A673 (cell line): ENCODE data around the gene TREX2. TPM values are rescaled to one million over a fixed set of nuclear protein-coding genes. Genes with fewer than 3 reads are reported as not detected.
A peak's percentile ranks its signal among the peaks of the same experiment; 100 is the strongest.

ENCODE experiments used
- BruUV-seq: library from RNA; stranded (reverse); fragments of 400-500 nt; replicated peaks from 2 replicates; lab custom pipeline; 2021; lab: Mats Ljungman, UMichigan
- CTCF ChIA-PET: fragments of 300-600 bp; sonication (Branson Sonifier 250); formaldehyde crosslinking; loops from one replicate; lab custom pipeline; 2022; ENCODE audit warnings: antibody characterized with exemption; lab: Charles Lee
- POLR2A ChIA-PET: fragments of 300-600 bp; sonication (Branson Sonifier 250); formaldehyde crosslinking; loops from one replicate; lab custom pipeline; 2022; ENCODE audit warnings: antibody characterized with exemption; ENCODE audit not compliant: low non-redundant PET; lab: Charles Lee
- DNase-seq: peaks from one replicate; pipeline ENCODE4 v3.0.0-alpha.2; 2015; ENCODE audit warnings: low spot score
- H3K27ac ChIP-seq: fragments of 200-600 bp; sonication (generic); 2 replicates; pipeline ENCODE4 v1.5.1; 2016; ENCODE audit warnings: mixed run types, low read depth, mild to moderate bottlenecking, mixed read lengths, antibody characterized with exemption, low read length; ENCODE audit not compliant: poor library complexity, severe bottlenecking
- H3K27me3 ChIP-seq: fragments of 200-600 bp; sonication (generic); replicated peaks from 2 replicates; pipeline ENCODE4 v1.6.1; 2017; ENCODE audit warnings: mixed run types, low read depth, mild to moderate bottlenecking, mixed read lengths, antibody characterized with exemption, low read length; ENCODE audit not compliant: insufficient read depth, poor library complexity
- H3K36me3 ChIP-seq: fragments of 200-600 bp; sonication (generic); 2 replicates; pipeline ENCODE4 v1.6.1; 2016; ENCODE audit warnings: mixed run types, mild to moderate bottlenecking, mixed read lengths, antibody characterized with exemption, low read length; ENCODE audit not compliant: insufficient read depth, poor library complexity, severe bottlenecking
- H3K4me1 ChIP-seq: fragments of 200-600 bp; sonication (generic); 2 replicates; pipeline ENCODE4 v1.6.1; 2017; ENCODE audit warnings: mixed run types, mild to moderate bottlenecking, mixed read lengths, antibody characterized with exemption, low read length; ENCODE audit not compliant: insufficient read depth, poor library complexity, severe bottlenecking
- H3K4me3 ChIP-seq: fragments of 200-600 bp; sonication (generic); 2 replicates; pipeline ENCODE4 v1.5.1; 2016; ENCODE audit warnings: low read depth, mixed run types, mild to moderate bottlenecking, mixed read lengths, low read length; ENCODE audit not compliant: poor library complexity, severe bottlenecking
- H3K9me3 ChIP-seq: fragments of 200-600 bp; sonication (generic); 2 replicates; pipeline ENCODE4 v1.6.1; 2016; ENCODE audit warnings: mixed run types, low read depth, mild to moderate bottlenecking, mixed read lengths, antibody characterized with exemption, low read length; ENCODE audit not compliant: poor library complexity, severe bottlenecking
- CTCF ChIP-seq: fragments of 300-800, 200-600 bp; sonication (generic); conservative IDR thresholded peaks from 2 replicates; pipeline ENCODE4 v1.5.1; 2017; ENCODE audit warnings: low read depth, mild to moderate bottlenecking, antibody characterized with exemption, low read length, moderate library complexity, mixed read lengths
- EZH2 ChIP-seq: fragments of 200-600 bp; sonication (generic); IDR thresholded peaks from 2 replicates; pipeline ENCODE4 v1.6.1; 2017; ENCODE audit warnings: borderline replicate concordance, low read depth, mild to moderate bottlenecking, mixed read lengths, antibody characterized with exemption, low read length; ENCODE audit not compliant: poor library complexity, severe bottlenecking
- intact Hi-C: fragments of 100-400 bp; cut with micrococcal nuclease; formaldehyde crosslinking; loops from one replicate; pipeline ENCODE4 v1.10.0; 2022; ENCODE audit not compliant: unreplicated experiment
- total RNA-seq: library from RNA; stranded (reverse); gene quantifications from 2 replicates; pipeline ENCODE4 v1.2.3, GENCODE V29; 2021

TREX2 gene
- total RNA-seq, 1 experiment from 2014 or later: 0.77 TPM

GRCh38 chrX:153414856-153415510, 30.9 kb downstream of the TREX2 start:
- Histone ChIP-seq H3K27me3 (no peaks in the 10 kb centered on the region), H3K27ac (no peak overlapping the region), H3K4me1 (no peaks in the 10 kb centered on the region), H3K36me3 (no peaks in the 10 kb centered on the region), H3K4me3 (no peak overlapping the region), H3K9me3 (no peaks in the 10 kb centered on the region)
- CTCF ChIA-PET: no interaction called here
- DNase-seq: no peak
- BruUV-seq: no TSS peak
- POLR2A ChIA-PET: no interaction called here
- TF ChIP-seq CTCF (no peak), EZH2 (no peak)
- intact Hi-C loops: no loop called here

DNA sequence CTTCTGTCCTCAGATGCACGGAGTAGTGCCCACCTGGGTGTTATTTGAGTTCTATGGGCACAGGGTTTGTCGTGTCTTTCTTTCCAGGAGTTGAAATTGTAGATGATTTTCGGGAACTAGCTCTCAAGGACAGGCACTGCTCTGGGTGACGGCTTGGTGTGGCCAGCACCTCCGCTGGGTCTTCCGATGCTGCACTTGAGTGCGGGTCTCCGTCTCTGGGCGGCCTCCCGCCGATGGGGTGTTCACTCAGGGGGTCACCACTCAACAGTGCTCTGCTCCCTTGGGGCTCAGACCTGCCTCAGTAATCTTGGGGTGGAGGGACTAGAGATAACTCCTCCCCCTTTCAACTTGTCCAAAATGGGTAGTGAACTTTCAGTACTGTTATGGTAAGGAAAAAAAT, 32.1 kb downstream of the TREX2 start:
- H3K4me3 ChIP-seq: no peak overlapping the region
- H3K27me3 ChIP-seq: no peaks in the 10 kb centered on the region
- H3K27ac ChIP-seq: no peak overlapping the region
- CTCF ChIA-PET: no interaction called here
- TF ChIP-seq CTCF (no peak), EZH2 (no peak)
- no peak for DNase-seq
- POLR2A ChIA-PET: no interaction called here
- H3K9me3 ChIP-seq: no peaks in the 10 kb centered on the region
- BruUV-seq: no TSS peak
- no peaks in the 10 kb centered on the region for H3K4me1 ChIP-seq
- no peaks in the 10 kb centered on the region for H3K36me3 ChIP-seq
- intact Hi-C loops: no loop called here

- Histone ChIP-seq H3K9me3 (no peaks in the 10 kb centered on the region), H3K4me1 (no peaks in the 10 kb centered on the region), H3K4me3 (no peak overlapping the region), H3K36me3 (no peaks in the 10 kb centered on the region), H3K27me3 (no peaks in the 10 kb centered on the region), H3K27ac (no peak overlapping the region)
- ChIA-PET CTCF (no interaction called here), POLR2A (no interaction called here)
- TF ChIP-seq EZH2: no peak
- TF ChIP-seq CTCF: peak; percentile 32; the same call in 1 of the 2 replicates
- peak; percentile 17 for DNase-seq
- no TSS peak for BruUV-seq
- intact Hi-C loops: no loop called here
Observed at GRCh38 chrX:153412746-153413720, 32.8 kb downstream of the TREX2 start.
